ENCODE results near the gene SUPT20H.

DNA sequence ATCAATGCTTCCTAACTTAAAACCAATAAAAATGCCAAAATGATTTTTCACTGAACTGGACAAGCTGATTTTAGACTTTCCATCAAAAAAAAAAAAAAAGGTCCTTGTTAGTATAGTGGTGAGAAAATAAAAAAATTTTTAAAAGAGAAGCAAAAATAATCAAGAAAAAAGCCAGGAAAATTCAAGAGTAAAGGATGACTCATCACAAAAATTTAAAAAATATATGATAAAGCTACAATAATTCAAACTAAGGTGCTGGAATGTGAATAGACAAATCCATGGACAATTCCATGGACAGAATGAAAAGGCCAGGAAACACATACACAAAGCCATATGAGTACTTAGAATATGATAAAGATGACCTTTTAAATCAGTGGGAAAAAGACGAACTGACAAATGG, 86.5 kb downstream of the SUPT20H start:
- TF ChIP-seq, protein P1, sequence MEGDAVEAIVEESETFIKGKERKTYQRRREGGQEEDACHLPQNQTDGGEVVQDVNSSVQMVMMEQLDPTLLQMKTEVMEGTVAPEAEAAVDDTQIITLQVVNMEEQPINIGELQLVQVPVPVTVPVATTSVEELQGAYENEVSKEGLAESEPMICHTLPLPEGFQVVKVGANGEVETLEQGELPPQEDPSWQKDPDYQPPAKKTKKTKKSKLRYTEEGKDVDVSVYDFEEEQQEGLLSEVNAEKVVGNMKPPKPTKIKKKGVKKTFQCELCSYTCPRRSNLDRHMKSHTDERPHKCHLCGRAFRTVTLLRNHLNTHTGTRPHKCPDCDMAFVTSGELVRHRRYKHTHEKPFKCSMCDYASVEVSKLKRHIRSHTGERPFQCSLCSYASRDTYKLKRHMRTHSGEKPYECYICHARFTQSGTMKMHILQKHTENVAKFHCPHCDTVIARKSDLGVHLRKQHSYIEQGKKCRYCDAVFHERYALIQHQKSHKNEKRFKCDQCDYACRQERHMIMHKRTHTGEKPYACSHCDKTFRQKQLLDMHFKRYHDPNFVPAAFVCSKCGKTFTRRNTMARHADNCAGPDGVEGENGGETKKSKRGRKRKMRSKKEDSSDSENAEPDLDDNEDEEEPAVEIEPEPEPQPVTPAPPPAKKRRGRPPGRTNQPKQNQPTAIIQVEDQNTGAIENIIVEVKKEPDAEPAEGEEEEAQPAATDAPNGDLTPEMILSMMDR (conservative IDR thresholded peaks at IDR 0.05), result no peak
- no peak for TF ChIP-seq ZFX (IDR thresholded peaks at IDR 0.05)
